GM18907 (cell line): Measurements from ENCODE around the gene RAB30.

ENCODE experiments used
- ATAC-seq: cut with Tn5 transposase; IDR thresholded peaks from one replicate; pipeline ENCODE4 v1.9.1; 2021; ENCODE audit warnings: mild to moderate bottlenecking, moderate library complexity; ENCODE audit not compliant: unreplicated experiment

Gene RAB30

GRCh38 chr11:83071567-83072349, at the start of gene RAB30:
Gene RAB30, minus strand, starts transcription at chr11:83071897. Its CDS starts 74,581 bp downstream, at chr11:82997316.
- ATAC-seq: peak; percentile 97

- ATAC-seq: no peak
Measured at GRCh38 chr11:83120327-83120726, 48.6 kb upstream of the RAB30 start.

GRCh38 chr11:83119216-83119615, 47.5 kb upstream of the RAB30 start:
- no peak for ATAC-seq

GRCh38 chr11:83118814-83119213, 47.1 kb upstream of the RAB30 start:
- ATAC-seq: no peak

- no peak for ATAC-seq
Measured at GRCh38 chr11:83116015-83116641, 44.4 kb upstream of the RAB30 start.

GRCh38 chr11:83115551-83115950, 43.9 kb upstream of the RAB30 start:
- ATAC-seq: no peak

GRCh38 chr11:83115026-83115425, 43.3 kb upstream of the RAB30 start:
- ATAC-seq: no peak

- no peak for ATAC-seq
Measured at GRCh38 chr11:83112886-83113285, 41.2 kb upstream of the RAB30 start.

- ATAC-seq: no peak
Measured at GRCh38 chr11:83105168-83105567, 33.5 kb upstream of the RAB30 start.

GRCh38 chr11:83102834-83103233, 31.1 kb upstream of the RAB30 start:
- ATAC-seq: no peak

- ATAC-seq: no peak
Measured at GRCh38 chr11:83097429-83098075, 25.9 kb upstream of the RAB30 start.

- no peak for ATAC-seq
Measured at GRCh38 chr11:83093634-83094033, 21.9 kb upstream of the RAB30 start.

GRCh38 chr11:83092488-83093384, 21.0 kb upstream of the RAB30 start:
- ATAC-seq: no peak

GRCh38 chr11:83088965-83089364, 17.3 kb upstream of the RAB30 start:
- ATAC-seq: no peak

- ATAC-seq: no peak
Measured at GRCh38 chr11:83087035-83087434, 15.3 kb upstream of the RAB30 start.

- no peak for ATAC-seq
Measured at GRCh38 chr11:83079820-83080219, 8.1 kb upstream of the RAB30 start.

GRCh38 chr11:83078269-83078668, 6.6 kb upstream of the RAB30 start:
- ATAC-seq: no peak

GRCh38 chr11:83073884-83074283, 2.2 kb upstream of the RAB30 start:
- no peak for ATAC-seq

GRCh38 chr11:83073258-83073657, 1.6 kb upstream of the RAB30 start:
- ATAC-seq: no peak

- ATAC-seq: no peak
Measured at GRCh38 chr11:83072350-83073242, 899 bp upstream of the RAB30 start.
